Measurements from ENCODE around the gene NPR2.

DNA sequence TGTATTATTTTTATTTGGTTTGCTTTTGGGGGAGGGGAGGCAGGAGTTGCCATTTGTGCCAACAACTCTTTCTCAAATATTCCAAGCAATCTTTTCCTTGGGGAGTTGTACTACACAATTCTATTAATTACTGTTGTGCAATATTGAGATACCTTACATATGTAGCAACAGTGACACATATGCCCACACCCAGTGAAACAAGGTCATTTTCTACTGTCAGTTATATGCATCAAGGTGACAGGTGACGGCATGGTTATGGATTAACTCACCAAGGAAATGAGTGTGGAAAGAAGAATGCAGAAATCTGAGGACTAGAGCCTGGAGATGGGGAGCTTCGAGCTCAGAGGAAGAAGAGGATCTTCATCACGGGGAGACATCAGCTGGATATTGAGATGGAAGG is 19.4 kb upstream of the NPR2 start:
- TF ChIP-seq, protein P1, sequence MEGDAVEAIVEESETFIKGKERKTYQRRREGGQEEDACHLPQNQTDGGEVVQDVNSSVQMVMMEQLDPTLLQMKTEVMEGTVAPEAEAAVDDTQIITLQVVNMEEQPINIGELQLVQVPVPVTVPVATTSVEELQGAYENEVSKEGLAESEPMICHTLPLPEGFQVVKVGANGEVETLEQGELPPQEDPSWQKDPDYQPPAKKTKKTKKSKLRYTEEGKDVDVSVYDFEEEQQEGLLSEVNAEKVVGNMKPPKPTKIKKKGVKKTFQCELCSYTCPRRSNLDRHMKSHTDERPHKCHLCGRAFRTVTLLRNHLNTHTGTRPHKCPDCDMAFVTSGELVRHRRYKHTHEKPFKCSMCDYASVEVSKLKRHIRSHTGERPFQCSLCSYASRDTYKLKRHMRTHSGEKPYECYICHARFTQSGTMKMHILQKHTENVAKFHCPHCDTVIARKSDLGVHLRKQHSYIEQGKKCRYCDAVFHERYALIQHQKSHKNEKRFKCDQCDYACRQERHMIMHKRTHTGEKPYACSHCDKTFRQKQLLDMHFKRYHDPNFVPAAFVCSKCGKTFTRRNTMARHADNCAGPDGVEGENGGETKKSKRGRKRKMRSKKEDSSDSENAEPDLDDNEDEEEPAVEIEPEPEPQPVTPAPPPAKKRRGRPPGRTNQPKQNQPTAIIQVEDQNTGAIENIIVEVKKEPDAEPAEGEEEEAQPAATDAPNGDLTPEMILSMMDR (IDR thresholded peaks at IDR 0.05 in 2 of 3, conservative IDR thresholded peaks at IDR 0.05 in 1 of 3; ENCODE audit: borderline replicate concordance in 1 of 3, insufficient read depth in 1 of 3, low read depth in 2 of 3, low read length in 2 of 3): no peak
- TF ChIP-seq YY1 (IDR thresholded peaks at IDR 0.05; ENCODE audit: extremely low read depth, insufficient replicate concordance, low read depth, low read length) (no peak), POLR2AphosphoS5 (IDR thresholded peaks at IDR 0.05; ENCODE audit: low read depth, low read length) (no peak), TCF7L2 (IDR thresholded peaks at IDR 0.05; ENCODE audit: borderline replicate concordance, extremely low read depth, insufficient read depth, insufficient read length) (no peak), POLR2A (IDR thresholded peaks at IDR 0.05; ENCODE audit: borderline replicate concordance, extremely low read depth, insufficient read depth, insufficient read length) (no peak), SIN3A (IDR thresholded peaks at IDR 0.05; ENCODE audit: low read depth) (no peak), EZH2 (IDR thresholded peaks at IDR 0.05) (no peak), SRF (IDR thresholded peaks at IDR 0.05; ENCODE audit: low read depth) (no peak), EGR1 (IDR thresholded peaks at IDR 0.05; ENCODE audit: low read depth) (no peak), FOSL1 (IDR thresholded peaks at IDR 0.05; ENCODE audit: low read depth) (no peak)
- TF ChIP-seq, protein P2, sequence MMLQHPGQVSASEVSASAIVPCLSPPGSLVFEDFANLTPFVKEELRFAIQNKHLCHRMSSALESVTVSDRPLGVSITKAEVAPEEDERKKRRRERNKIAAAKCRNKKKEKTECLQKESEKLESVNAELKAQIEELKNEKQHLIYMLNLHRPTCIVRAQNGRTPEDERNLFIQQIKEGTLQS (IDR thresholded peaks at IDR 0.05): no peak
- TF ChIP-seq, protein P3, sequence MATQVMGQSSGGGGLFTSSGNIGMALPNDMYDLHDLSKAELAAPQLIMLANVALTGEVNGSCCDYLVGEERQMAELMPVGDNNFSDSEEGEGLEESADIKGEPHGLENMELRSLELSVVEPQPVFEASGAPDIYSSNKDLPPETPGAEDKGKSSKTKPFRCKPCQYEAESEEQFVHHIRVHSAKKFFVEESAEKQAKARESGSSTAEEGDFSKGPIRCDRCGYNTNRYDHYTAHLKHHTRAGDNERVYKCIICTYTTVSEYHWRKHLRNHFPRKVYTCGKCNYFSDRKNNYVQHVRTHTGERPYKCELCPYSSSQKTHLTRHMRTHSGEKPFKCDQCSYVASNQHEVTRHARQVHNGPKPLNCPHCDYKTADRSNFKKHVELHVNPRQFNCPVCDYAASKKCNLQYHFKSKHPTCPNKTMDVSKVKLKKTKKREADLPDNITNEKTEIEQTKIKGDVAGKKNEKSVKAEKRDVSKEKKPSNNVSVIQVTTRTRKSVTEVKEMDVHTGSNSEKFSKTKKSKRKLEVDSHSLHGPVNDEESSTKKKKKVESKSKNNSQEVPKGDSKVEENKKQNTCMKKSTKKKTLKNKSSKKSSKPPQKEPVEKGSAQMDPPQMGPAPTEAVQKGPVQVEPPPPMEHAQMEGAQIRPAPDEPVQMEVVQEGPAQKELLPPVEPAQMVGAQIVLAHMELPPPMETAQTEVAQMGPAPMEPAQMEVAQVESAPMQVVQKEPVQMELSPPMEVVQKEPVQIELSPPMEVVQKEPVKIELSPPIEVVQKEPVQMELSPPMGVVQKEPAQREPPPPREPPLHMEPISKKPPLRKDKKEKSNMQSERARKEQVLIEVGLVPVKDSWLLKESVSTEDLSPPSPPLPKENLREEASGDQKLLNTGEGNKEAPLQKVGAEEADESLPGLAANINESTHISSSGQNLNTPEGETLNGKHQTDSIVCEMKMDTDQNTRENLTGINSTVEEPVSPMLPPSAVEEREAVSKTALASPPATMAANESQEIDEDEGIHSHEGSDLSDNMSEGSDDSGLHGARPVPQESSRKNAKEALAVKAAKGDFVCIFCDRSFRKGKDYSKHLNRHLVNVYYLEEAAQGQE (IDR thresholded peaks at IDR 0.05; ENCODE audit: low read depth): no peak
- TF ChIP-seq, protein P4, sequence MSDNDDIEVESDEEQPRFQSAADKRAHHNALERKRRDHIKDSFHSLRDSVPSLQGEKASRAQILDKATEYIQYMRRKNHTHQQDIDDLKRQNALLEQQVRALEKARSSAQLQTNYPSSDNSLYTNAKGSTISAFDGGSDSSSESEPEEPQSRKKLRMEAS (IDR thresholded peaks at IDR 0.05): no peak
